GM20000 (cell line): ENCODE results near the gene KIF1B.

Experiments used
- DNase-seq: peaks from one replicate; pipeline ENCODE4 v3.0.0; 2012; ENCODE audit warnings: low spot score
- CTCF ChIP-seq: IDR thresholded peaks from 2 replicates; pipeline ENCODE4 v1.5.1; 2012; ENCODE audit warnings: mild to moderate bottlenecking, control low read depth; ENCODE audit errors: extremely low read depth, missing control alignments

Gene KIF1B

DNA sequence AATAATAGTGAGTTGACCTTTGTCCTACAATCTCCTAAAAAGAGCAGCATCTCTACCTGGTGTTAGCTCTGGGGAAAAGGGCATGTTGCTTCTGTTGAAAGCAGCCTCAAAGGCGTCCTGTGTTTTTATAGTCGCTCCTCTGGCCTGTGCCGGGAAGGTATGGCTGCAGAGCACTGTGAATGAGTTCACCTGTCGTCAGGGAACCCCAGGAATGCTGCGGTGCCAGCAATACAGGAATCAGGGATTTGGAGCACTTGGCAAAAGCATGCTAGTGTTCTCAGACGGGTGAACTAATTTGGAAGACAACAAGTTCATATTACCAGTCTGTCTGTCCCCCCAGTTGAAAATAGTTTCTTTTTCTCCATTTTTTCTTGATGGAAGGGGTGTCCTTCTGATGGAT, 128.2 kb downstream of the KIF1B start:
- no peak for DNase-seq
- TF ChIP-seq CTCF, result no peak

GRCh38 chr1:10339036-10339567, 128.7 kb downstream of the KIF1B start:
- no peak for TF ChIP-seq CTCF
- no peak for DNase-seq

DNA sequence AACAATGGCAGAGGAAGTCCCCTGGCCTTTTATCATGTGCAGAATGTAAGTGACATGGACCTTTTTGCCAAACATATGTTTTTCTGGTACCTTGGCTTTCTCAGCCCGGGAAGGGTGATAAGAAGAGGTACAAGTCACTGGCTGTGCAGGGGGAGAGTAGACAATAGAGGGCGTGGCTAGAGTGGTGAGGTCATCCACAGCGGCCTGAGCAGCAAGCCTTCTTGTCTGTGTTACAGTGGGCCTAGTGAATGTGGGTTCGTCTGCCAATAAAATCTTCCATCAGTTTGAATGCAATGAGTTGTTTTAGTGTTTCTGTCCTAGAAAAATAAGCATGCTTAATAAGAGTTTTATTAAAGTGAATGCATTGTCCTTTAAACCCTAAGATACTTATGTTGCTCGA, 129.4 kb downstream of the KIF1B start:
- TF ChIP-seq CTCF, result no peak
- DNase-seq, result no peak

GRCh38 chr1:10340930-10341590, 130.7 kb downstream of the KIF1B start:
- TF ChIP-seq CTCF, result no peak
- DNase-seq, result no peak

GRCh38 chr1:10347109-10347508, 136.7 kb downstream of the KIF1B start:
- no peak for DNase-seq
- TF ChIP-seq CTCF, result no peak

- DNase-seq, result no peak
- TF ChIP-seq CTCF, result no peak
Measured at GRCh38 chr1:10353282-10353681, 142.9 kb downstream of the KIF1B start.

DNA sequence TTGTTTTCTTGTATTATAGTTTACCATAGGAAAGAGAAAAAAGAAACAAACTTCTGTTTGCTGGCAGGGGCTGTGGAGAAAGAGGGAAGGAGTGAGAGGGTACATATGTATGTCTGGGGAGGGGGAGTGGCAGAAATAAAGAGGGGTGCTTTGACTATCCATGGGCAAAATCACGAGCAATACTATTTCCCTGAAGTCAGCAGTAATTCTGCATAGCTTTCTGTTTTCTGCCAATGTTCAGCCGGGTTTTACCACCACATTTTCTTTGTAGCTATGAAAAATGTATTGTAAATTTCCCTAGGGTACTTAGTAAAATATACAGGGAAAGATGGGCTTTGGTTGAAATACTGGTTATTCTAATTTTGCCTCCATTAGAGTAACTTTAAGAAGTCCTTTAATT, 143.3 kb downstream of the KIF1B start:
- DNase-seq, result no peak
- no peak for TF ChIP-seq CTCF
